Caco-2 (cell line): Measurements from ENCODE around the gene DACH2. TPM values are rescaled to one million over a fixed set of nuclear protein-coding genes. Genes with fewer than 3 reads are reported as not detected.

ENCODE experiments used
- BruUV-seq: library from RNA; stranded (reverse); fragments of 400-500 nt; replicated peaks from 2 replicates; lab custom pipeline; 2021; lab: Mats Ljungman, UMichigan
- CTCF ChIA-PET: fragments of 300-600 bp; sonication (Branson Sonifier 250); formaldehyde crosslinking; loops from one replicate; lab custom pipeline; 2022; ENCODE audit warnings: antibody characterized with exemption; lab: Charles Lee
- POLR2A ChIA-PET: fragments of 300-600 bp; sonication (Branson Sonifier 250); formaldehyde crosslinking; loops from one replicate; lab custom pipeline; 2022; ENCODE audit warnings: antibody characterized with exemption; lab: Charles Lee
- DNase-seq, 2 experiments: peaks; one replicate each; pipeline versions ENCODE4 v3.0.0 to v3.0.0-alpha.2; 2020 to 2022
- H3K27me3 ChIP-seq: replicated peaks from 2 replicates; pipeline ENCODE4 v1.6.0; 2011; ENCODE audit warnings: low read length; ENCODE audit not compliant: control insufficient read depth, insufficient read depth
- H3K36me3 ChIP-seq: 2 replicates; pipeline ENCODE4 v1.5.1; 2011; ENCODE audit warnings: low read length; ENCODE audit not compliant: control insufficient read depth, insufficient read depth
- H3K4me1 ChIP-seq: fragments of 250-450 bp; sonication (Bioruptor Pico); 2 replicates; pipeline ENCODE4 v1.5.1; 2020; ENCODE audit warnings: mild to moderate bottlenecking
- H3K4me3 ChIP-seq: 2 replicates; pipeline ENCODE4 v1.5.1; 2011; ENCODE audit warnings: low read depth, mild to moderate bottlenecking, control low read depth, low read length
- H3K9me3 ChIP-seq: fragments of 250-450 bp; sonication (Bioruptor Pico); 2 replicates; pipeline ENCODE4 v1.5.1; 2020; ENCODE audit warnings: mild to moderate bottlenecking, moderate library complexity
- H3K27ac Mint-ChIP-seq: one replicate; pipeline ENCODE4 v1.8.0; 2022; ENCODE audit warnings: mixed read lengths; ENCODE audit not compliant: unreplicated experiment
- H3K27me3 Mint-ChIP-seq: one replicate; pipeline ENCODE4 v1.8.0; 2022; ENCODE audit warnings: mixed read lengths; ENCODE audit not compliant: insufficient read depth, unreplicated experiment
- H3K36me3 Mint-ChIP-seq: one replicate; pipeline ENCODE4 v1.8.0; 2022; ENCODE audit warnings: mild to moderate bottlenecking, mixed read lengths; ENCODE audit not compliant: insufficient read depth, unreplicated experiment
- H3K4me1 Mint-ChIP-seq: one replicate; pipeline ENCODE4 v1.8.0; 2022; ENCODE audit warnings: low read depth, mixed read lengths; ENCODE audit not compliant: unreplicated experiment
- H3K4me3 Mint-ChIP-seq: one replicate; pipeline ENCODE4 v1.8.0; 2022; ENCODE audit warnings: mild to moderate bottlenecking, moderate library complexity, mixed read lengths; ENCODE audit not compliant: unreplicated experiment
- H3K9me3 Mint-ChIP-seq: one replicate; pipeline ENCODE4 v1.8.0; 2022; ENCODE audit warnings: mixed read lengths; ENCODE audit not compliant: unreplicated experiment
- CTCF ChIP-seq, 2 experiments: fragments of 200-600 bp in 1 of 2; IDR thresholded peaks; 1 replicate in 1 of 2; 2 replicates in 1 of 2; pipeline versions ENCODE4 v1.5.1 to v1.8.0; 2011 to 2022; ENCODE audit warnings: antibody characterized with exemption in 1 of 2, control low read depth in 1 of 2, inconsistent platforms in 1 of 2, low read depth in 1 of 2, low read length in 1 of 2, mild to moderate bottlenecking in 1 of 2, moderate library complexity in 1 of 2; ENCODE audit not compliant: insufficient read depth in 1 of 2, severe bottlenecking in 1 of 2, unreplicated experiment in 1 of 2
- intact Hi-C: fragments of 100-400 bp; cut with micrococcal nuclease; formaldehyde crosslinking; loops from one replicate; pipeline ENCODE4 v1.10.0; 2022; ENCODE audit not compliant: unreplicated experiment
- total RNA-seq: library from RNA; stranded (reverse); gene quantifications from 2 replicates; pipeline ENCODE4 v1.2.3, GENCODE V29; 2022

The DACH2 gene
- total RNA-seq, 1 experiment from 2014 or later: not detected

- no TSS peak for BruUV-seq
- Mint-ChIP-seq H3K4me3 (peak overlapping the region; percentile 24), H3K36me3 (no peaks in the 10 kb centered on the region), H3K9me3 (no peaks in the 10 kb centered on the region), H3K4me1 (no peaks in the 10 kb centered on the region), H3K27me3 (no peaks in the 10 kb centered on the region), H3K27ac (no peak overlapping the region)
- Histone ChIP-seq H3K4me1 (no peaks in the 10 kb centered on the region), H3K27me3 (no peaks in the 10 kb centered on the region), H3K4me3 (no peak overlapping the region), H3K9me3 (no peaks in the 10 kb centered on the region), H3K36me3 (no peaks in the 10 kb centered on the region)
- ChIA-PET POLR2A (no interaction called here), CTCF (no interaction called here)
- TF ChIP-seq CTCF (IDR thresholded peaks at IDR 0.05; ENCODE audit: insufficient read depth in 1 of 2, low read depth in 1 of 2, low read length in 1 of 2, severe bottlenecking in 1 of 2, unreplicated experiment in 1 of 2): no peak
- no peak for DNase-seq
- intact Hi-C loops: no loop called here
These were observed 231.0 kb downstream of the DACH2 start for GRCh38 chrX:86379209-86379608.

GRCh38 chrX:86383681-86384540 is 235.7 kb downstream of the DACH2 start:
- ChIA-PET CTCF (no interaction called here), POLR2A (no interaction called here)
- Mint-ChIP-seq H3K27ac (no peak overlapping the region), H3K9me3 (no peaks in the 10 kb centered on the region), H3K4me3 (no peak overlapping the region), H3K36me3 (no peaks in the 10 kb centered on the region), H3K27me3 (no peaks in the 10 kb centered on the region), H3K4me1 (no peaks in the 10 kb centered on the region)
- Histone ChIP-seq H3K4me1 (no peaks in the 10 kb centered on the region), H3K9me3 (no peaks in the 10 kb centered on the region), H3K36me3 (no peaks in the 10 kb centered on the region), H3K4me3 (no peak overlapping the region), H3K27me3 (no peaks in the 10 kb centered on the region)
- DNase-seq: no peak
- intact Hi-C loops: no loop called here
- no peak for TF ChIP-seq CTCF (IDR thresholded peaks at IDR 0.05; ENCODE audit: insufficient read depth in 1 of 2, low read depth in 1 of 2, low read length in 1 of 2, severe bottlenecking in 1 of 2, unreplicated experiment in 1 of 2)
- BruUV-seq: no TSS peak

- no peaks in the 10 kb centered on the region for H3K9me3 Mint-ChIP-seq
- BruUV-seq: no TSS peak
- Histone ChIP-seq H3K9me3 (no peaks in the 10 kb centered on the region), H3K4me3 (no peak overlapping the region), H3K27me3 (no peaks in the 10 kb centered on the region), H3K4me1 (no peaks in the 10 kb centered on the region), H3K36me3 (no peaks in the 10 kb centered on the region)
- TF ChIP-seq CTCF (IDR thresholded peaks at IDR 0.05; ENCODE audit: insufficient read depth in 1 of 2, low read depth in 1 of 2, low read length in 1 of 2, severe bottlenecking in 1 of 2, unreplicated experiment in 1 of 2): no peak
- H3K4me3 Mint-ChIP-seq: no peak overlapping the region
- no peak for DNase-seq
- H3K27ac Mint-ChIP-seq: no peak overlapping the region
- no peaks in the 10 kb centered on the region for H3K27me3 Mint-ChIP-seq
- ChIA-PET POLR2A (no interaction called here), CTCF (no interaction called here)
- intact Hi-C loops: no loop called here
- H3K36me3 Mint-ChIP-seq: no peaks in the 10 kb centered on the region
- H3K4me1 Mint-ChIP-seq: no peaks in the 10 kb centered on the region
These were observed 259.1 kb downstream of the DACH2 start for GRCh38 chrX:86407371-86407770.
